ENCODE results near the gene AGBL2.

- TF ChIP-seq CTCF (conservative IDR thresholded peaks at IDR 0.05; ENCODE audit: low read length) (no peak), EZH2phosphoT487 (IDR thresholded peaks at IDR 0.05; ENCODE audit: borderline replicate concordance, low read depth, low read length) (no peak)
Measured at GRCh38 chr11:47726118-47726442, 10.9 kb upstream of the AGBL2 start.
